Measurements from ENCODE around the gene CLDN2.

Gene CLDN2

GRCh38 chrX:106950381-106950780 lies 30.2 kb downstream of the CLDN2 start:
- no peak overlapping the region for H3K9ac ChIP-seq (ENCODE audit: low read length)
- H3K4me1 ChIP-seq (ENCODE audit: low read length) = peaks cover 19% of the 10 kb centered on the region
- H3K4me2 ChIP-seq (ENCODE audit: low read length) = no peak overlapping the region
- H3K27me3 ChIP-seq (ENCODE audit: low read depth, low read length) = no peaks in the 10 kb centered on the region
- no peaks in the 10 kb centered on the region for H3K36me3 ChIP-seq (replicated peaks; ENCODE audit: low read depth, low read length)
- H2AFZ ChIP-seq (ENCODE audit: low read depth, low read length) = no peak overlapping the region
- no peak overlapping the region for H3K4me3 ChIP-seq (ENCODE audit: low read length)
- no peaks in the 10 kb centered on the region for H4K20me1 ChIP-seq (ENCODE audit: insufficient read depth, low read length)
- H3K27ac ChIP-seq (ENCODE audit: low read length) = no peak overlapping the region
- no peaks in the 10 kb centered on the region for H3K9me3 ChIP-seq (ENCODE audit: insufficient read depth, low read length)
- TF ChIP-seq EZH2phosphoT487 (IDR thresholded peaks at IDR 0.05; ENCODE audit: low read depth) (no peak), CTCF (IDR thresholded peaks at IDR 0.05; ENCODE audit: low read depth, low read length) (no peak)
- no peaks in the 10 kb centered on the region for H3K79me2 ChIP-seq (ENCODE audit: low read length)

- no peak overlapping the region for H3K27ac ChIP-seq (ENCODE audit: low read length)
- H3K4me2 ChIP-seq (ENCODE audit: low read length) = no peak overlapping the region
- no peak overlapping the region for H3K4me3 ChIP-seq (ENCODE audit: low read length)
- TF ChIP-seq EZH2phosphoT487 (IDR thresholded peaks at IDR 0.05; ENCODE audit: low read depth) = no peak
- TF ChIP-seq CTCF (IDR thresholded peaks at IDR 0.05; ENCODE audit: low read depth, low read length) = no peak
- H3K27me3 ChIP-seq (ENCODE audit: low read depth, low read length) = no peaks in the 10 kb centered on the region
- H3K4me1 ChIP-seq (ENCODE audit: low read length) = peaks cover 19% of the 10 kb centered on the region
- no peaks in the 10 kb centered on the region for H4K20me1 ChIP-seq (ENCODE audit: insufficient read depth, low read length)
- H2AFZ ChIP-seq (ENCODE audit: low read depth, low read length) = no peak overlapping the region
- no peaks in the 10 kb centered on the region for H3K9me3 ChIP-seq (ENCODE audit: insufficient read depth, low read length)
- no peak overlapping the region for H3K9ac ChIP-seq (ENCODE audit: low read length)
- H3K36me3 ChIP-seq (replicated peaks; ENCODE audit: low read depth, low read length) = no peaks in the 10 kb centered on the region
- no peaks in the 10 kb centered on the region for H3K79me2 ChIP-seq (ENCODE audit: low read length)
These were observed 31.0 kb downstream of the CLDN2 start for GRCh38 chrX:106951230-106951629.

- H3K79me2 ChIP-seq (ENCODE audit: low read length) = no peaks in the 10 kb centered on the region
- peaks cover 19% of the 10 kb centered on the region for H3K4me1 ChIP-seq (ENCODE audit: low read length)
- H3K36me3 ChIP-seq (replicated peaks; ENCODE audit: low read depth, low read length) = no peaks in the 10 kb centered on the region
- H3K9me3 ChIP-seq (ENCODE audit: insufficient read depth, low read length) = no peaks in the 10 kb centered on the region
- H3K27ac ChIP-seq (ENCODE audit: low read length) = no peak overlapping the region
- no peak for TF ChIP-seq EZH2phosphoT487 (IDR thresholded peaks at IDR 0.05; ENCODE audit: low read depth)
- no peak for TF ChIP-seq CTCF (IDR thresholded peaks at IDR 0.05; ENCODE audit: low read depth, low read length)
- H4K20me1 ChIP-seq (ENCODE audit: insufficient read depth, low read length) = no peaks in the 10 kb centered on the region
- H3K4me3 ChIP-seq (ENCODE audit: low read length) = no peak overlapping the region
- H3K4me2 ChIP-seq (ENCODE audit: low read length) = no peak overlapping the region
- no peaks in the 10 kb centered on the region for H3K27me3 ChIP-seq (ENCODE audit: low read depth, low read length)
- no peak overlapping the region for H2AFZ ChIP-seq (ENCODE audit: low read depth, low read length)
- no peak overlapping the region for H3K9ac ChIP-seq (ENCODE audit: low read length)
These were observed 31.9 kb downstream of the CLDN2 start for GRCh38 chrX:106952089-106952488.

- Histone ChIP-seq H3K4me2 (ENCODE audit: low read length) (no peak overlapping the region), H3K27ac (ENCODE audit: low read length) (no peak overlapping the region), H3K27me3 (ENCODE audit: low read depth, low read length) (no peaks in the 10 kb centered on the region), H3K9me3 (ENCODE audit: insufficient read depth, low read length) (no peaks in the 10 kb centered on the region), H3K4me1 (ENCODE audit: low read length) (peaks cover 19% of the 10 kb centered on the region), H4K20me1 (ENCODE audit: insufficient read depth, low read length) (no peaks in the 10 kb centered on the region), H3K36me3 (replicated peaks; ENCODE audit: low read depth, low read length) (no peaks in the 10 kb centered on the region), H3K9ac (ENCODE audit: low read length) (no peak overlapping the region), H3K4me3 (ENCODE audit: low read length) (no peak overlapping the region), H2AFZ (ENCODE audit: low read depth, low read length) (no peak overlapping the region), H3K79me2 (ENCODE audit: low read length) (no peaks in the 10 kb centered on the region)
- TF ChIP-seq EZH2phosphoT487 (IDR thresholded peaks at IDR 0.05; ENCODE audit: low read depth) (no peak), CTCF (IDR thresholded peaks at IDR 0.05; ENCODE audit: low read depth, low read length) (no peak)
These were observed 32.3 kb downstream of the CLDN2 start for GRCh38 chrX:106952538-106952937.
